Stimulated activated CD8-positive, alpha-beta memory T cell treated with anti-CD3 and anti-CD28 coated beads, Interleukin-12 subunit alpha, Interleukin-12 subunit beta, amount 100 ng/mL, for 24 hours (primary cell): ENCODE results near the gene CASP10.
"Not testable (repeated sequence)": the region's sequence is repeated elsewhere in the genome, so short reads cannot be mapped to it uniquely, and the experiment has no call there.

Source experiments
- DNase-seq: peaks from one replicate; pipeline ENCODE4 v3.0.0-alpha.2; 2020; ENCODE audit errors: extremely low read depth

Gene CASP10

DNA sequence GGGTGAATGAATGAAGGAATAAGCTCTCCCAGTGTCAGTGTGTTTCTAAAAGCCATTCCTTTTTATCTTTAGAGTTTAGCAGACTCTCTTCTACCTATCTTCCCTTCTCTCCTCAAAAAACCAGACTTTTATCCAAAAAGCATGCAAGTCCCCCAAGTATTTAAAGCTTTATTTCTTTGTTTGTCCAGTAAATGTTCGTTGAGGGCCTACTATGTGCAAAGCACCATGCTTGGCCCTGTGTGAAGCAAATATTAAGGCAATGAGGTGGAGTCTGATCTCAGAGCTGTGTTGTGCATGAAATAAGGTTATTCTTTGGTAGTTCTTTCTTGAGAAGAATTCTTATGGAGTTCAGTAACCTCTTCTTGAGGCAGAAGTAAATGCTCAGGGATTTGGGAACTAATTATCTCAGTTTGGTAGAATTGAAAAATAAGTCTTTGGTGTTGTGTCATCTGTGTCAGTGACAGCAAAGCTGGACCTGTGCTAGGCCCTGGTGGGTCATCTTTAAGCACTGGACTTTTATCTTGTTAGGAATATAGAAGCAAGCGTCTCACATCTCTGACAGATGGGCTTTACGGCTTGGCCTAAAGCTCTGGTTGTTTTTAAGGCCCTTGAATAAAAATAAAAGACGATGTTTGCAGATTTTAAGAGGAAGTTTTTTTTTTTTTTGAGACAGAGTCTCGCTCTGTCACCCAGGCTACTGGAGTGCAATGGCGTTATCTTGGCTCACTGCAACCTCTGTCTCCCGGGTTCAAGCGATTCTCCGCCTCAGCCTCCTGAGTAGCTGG lies 28.1 kb upstream of the CASP10 start:
- DNase-seq = no peak

DNA sequence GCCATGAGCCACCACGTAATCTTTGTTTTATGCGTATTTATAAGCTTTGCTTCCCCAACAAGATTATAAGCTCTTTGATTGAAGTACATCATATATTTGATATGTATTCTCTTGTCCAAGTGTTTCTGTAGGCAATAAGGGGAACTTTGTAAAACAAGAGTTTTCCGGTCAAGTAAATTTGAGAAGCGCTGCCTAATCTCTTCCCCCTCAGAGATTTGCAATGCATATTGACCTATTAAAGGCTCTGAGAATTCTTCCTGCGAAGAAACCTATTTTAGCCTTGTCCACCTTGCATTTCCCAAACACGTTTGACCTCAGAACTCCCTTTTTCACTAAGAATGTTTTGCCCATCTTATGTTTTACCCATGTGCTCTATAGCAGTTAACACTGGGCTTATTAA lies 26.9 kb upstream of the CASP10 start:
- DNase-seq = no peak

DNA sequence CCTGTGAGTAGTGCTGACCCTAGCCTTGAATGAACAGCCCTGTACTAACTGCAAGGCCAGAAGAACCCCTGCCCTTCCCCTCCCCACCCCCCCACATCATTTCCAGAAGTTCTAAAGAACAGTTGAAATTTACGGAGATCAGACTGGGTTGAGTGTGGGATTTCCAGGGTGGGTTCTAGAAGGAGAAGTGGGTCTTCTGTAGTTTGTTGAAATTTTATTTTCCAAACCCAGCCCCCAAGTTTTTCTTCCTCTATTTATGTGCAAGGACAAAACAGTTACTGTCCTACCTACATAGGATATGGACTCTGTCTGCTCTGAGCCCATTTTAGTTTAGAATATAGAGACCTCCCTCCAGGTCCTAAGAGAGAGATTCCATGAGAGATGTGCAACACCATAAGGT lies 26.3 kb upstream of the CASP10 start:
- no peak for DNase-seq

GRCh38 chr2:201157694-201158093 lies 25.2 kb upstream of the CASP10 start:
- DNase-seq = no peak

GRCh38 chr2:201158111-201158929 lies 24.6 kb upstream of the CASP10 start:
- DNase-seq = no peak

GRCh38 chr2:201164166-201164565 lies 18.8 kb upstream of the CASP10 start:
- DNase-seq = no peak

- DNase-seq = no peak
These were observed 15.4 kb upstream of the CASP10 start for GRCh38 chr2:201167546-201167945.

GRCh38 chr2:201168496-201168895 lies 14.4 kb upstream of the CASP10 start:
- not testable (repeated sequence) for DNase-seq

- DNase-seq = no peak
These were observed 11.6 kb upstream of the CASP10 start for GRCh38 chr2:201171259-201171814.

DNA sequence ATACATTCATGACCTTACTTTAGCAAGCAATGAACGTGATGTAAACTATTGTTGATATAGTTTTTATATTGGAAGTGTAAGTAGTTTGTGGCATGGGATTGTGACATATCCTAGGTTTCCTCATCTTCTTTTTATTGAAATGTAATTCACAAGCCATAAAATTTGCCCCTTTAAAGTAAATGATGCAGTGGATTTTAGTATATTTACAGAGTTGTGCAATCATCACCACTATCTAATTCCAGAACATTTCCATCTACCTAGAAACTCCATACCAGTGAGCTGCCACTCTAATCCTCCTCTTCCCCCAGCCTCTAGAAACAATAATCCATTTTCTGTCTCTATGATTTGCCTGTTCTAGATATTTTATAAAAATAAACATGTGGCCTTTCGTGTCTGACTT lies 10.7 kb upstream of the CASP10 start:
- no peak for DNase-seq

GRCh38 chr2:201174687-201175086 lies 8.3 kb upstream of the CASP10 start:
- no peak for DNase-seq

DNA sequence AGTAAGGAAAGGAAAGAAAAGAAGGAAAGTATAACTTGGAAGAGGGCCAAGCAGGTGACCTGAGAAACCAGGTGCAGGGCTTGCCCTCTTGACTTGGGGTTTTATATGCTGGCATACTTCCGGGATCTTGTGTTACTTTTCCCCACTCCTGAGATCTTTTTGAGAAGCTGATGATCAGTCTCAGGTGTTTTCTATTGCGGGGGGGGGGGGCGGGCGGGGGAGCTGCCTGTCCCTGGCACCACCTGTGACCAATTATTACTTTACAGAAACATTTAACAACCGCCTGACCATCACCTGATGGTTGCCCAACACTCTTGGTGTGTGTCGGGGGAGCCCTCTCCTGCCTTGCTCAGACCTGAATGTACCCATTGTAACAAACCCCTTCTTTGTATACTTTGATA lies 6.9 kb upstream of the CASP10 start:
- no peak for DNase-seq

DNA sequence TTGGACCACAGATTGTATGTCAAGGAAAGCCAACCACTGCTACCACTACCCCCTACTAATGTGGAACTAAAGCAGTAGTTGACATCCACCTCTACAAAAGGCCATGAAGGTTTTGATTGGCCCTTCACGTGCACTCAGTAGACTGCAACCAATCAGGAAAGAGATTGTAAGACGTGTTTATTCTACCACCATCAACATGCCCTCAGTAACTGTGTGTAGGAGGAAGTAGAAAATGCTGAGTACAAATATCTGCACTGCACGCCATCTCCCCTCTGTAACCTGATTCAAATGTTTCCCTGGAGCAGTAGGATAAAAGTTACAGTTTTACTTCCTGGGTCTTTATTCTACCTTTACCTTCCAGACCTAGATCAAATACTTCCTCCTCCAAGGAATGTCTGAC lies 2.9 kb upstream of the CASP10 start:
- no peak for DNase-seq

DNA sequence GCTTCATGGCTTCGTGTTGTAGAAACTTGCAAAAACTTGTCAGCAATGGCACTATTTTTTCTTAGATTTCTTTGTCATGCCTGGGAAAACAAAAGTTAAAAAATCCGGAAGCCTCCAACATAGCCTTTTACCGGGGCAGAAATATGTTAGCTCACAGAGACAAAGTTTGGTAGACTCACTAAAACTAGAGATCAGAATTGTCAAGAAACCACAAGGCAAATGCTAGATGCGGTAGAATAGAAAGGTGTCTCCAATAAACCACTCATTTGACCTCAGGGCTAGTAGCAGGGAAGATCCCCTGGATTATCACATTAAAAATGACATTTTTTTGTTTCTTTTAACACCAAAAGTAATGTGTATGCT lies 405 bp downstream of the CASP10 start:
- DNase-seq = no peak

- not testable (repeated sequence) for DNase-seq
These were observed 894 bp downstream of the CASP10 start for GRCh38 chr2:201183835-201184234.

- not testable (repeated sequence) for DNase-seq
These were observed 1.3 kb downstream of the CASP10 start for GRCh38 chr2:201184248-201184647.

- no peak for DNase-seq
These were observed 2.9 kb downstream of the CASP10 start for GRCh38 chr2:201185863-201186262.

GRCh38 chr2:201186982-201187381 lies 4.0 kb downstream of the CASP10 start:
- DNase-seq = no peak

DNA sequence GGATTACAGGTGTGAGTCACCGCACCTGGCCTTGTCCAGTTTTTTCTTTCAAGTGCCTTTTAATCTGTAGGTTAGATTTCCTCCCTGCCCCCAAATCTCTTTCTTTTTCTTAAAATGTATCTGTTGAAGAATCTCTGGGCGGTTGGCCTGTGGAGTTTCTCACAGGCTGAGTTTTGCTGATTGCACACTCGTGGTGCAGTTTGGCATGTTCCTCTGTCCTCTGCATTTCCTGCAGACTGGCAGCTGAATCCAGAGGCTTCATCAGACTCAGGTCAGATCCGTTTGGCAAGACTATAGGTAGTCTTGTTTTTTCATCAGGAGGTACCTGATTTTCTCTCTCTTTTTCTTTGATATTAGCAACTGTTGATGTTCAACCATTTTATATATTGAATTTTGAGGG lies 5.5 kb downstream of the CASP10 start:
- no peak for DNase-seq

DNA sequence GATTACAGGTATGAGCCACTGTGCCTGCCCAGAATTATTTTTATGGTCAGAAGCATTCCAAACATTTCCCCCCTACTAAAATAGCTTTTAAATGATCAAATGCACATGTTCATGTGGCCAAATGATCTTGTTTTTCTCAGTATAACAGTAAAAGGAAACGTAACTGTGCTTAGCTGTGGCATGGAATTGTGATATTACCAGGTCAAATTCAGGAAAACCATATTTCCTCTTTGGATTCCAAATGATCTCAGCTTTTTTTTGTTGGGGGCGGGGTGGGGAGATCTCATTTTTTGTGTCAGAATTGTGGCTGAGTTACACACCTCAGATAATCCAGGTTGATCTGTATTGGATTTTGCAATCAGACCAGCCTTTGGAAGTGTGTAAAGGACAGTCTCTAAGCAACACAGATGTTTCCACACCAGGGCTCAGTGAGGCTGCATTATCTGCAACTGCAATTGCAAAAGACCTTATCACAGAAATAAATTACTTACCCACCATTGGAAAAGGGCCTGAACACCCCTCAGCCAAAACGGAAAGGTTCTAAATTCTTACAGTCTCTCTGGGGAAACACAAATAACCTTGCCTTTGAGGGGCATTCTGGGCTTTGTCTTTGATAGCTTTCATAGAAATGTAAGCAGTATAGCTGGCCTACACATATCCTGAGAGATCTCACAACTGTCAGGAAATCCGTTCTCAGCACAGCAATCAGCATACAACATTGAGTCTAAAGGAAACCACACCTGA lies 8.4 kb downstream of the CASP10 start:
- no peak for DNase-seq

DNA sequence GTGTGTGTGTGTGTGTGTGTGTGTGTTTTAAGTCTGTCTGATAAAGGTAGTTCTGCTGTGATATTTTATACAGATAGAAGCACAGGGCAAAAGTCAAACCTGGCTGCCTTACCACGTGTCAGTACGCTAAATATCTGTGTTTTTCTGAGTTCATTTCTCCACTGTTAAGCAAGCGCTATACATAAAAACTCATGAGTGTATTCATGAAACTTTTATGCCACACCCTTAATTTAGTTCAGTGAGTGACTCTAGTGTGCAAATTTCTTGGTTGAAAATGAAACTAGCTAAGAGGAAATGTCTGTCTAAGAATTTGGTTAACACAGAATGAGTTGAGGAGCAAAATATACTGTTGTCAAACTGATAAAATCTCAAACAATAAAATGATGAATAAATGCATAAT lies 11.2 kb downstream of the CASP10 start:
- DNase-seq = no peak

GRCh38 chr2:201195331-201195730 lies 12.4 kb downstream of the CASP10 start:
- no peak for DNase-seq
